Measurements from ENCODE around the gene KLF13.

DNA sequence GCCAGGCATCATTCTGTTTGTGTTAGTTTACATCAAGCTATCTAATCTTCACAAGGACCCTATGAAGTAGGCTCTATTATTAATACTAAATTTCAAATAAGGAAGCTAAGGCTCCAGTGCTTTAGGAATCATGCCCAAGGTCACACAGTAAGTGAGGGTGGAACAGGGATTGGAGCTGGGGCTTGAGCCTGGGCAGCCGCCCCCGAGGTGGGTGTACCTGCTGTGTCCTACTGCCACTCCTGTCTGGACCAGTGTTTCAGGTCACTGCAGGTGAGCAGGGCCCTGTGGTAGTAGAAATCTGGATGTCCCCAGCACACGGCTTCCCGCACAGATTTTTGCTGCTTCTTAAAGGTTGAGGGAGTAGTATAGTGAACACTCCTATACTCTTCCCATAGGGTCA lies 6.5 kb downstream of the KLF13 start:
- TF ChIP-seq, protein P1, sequence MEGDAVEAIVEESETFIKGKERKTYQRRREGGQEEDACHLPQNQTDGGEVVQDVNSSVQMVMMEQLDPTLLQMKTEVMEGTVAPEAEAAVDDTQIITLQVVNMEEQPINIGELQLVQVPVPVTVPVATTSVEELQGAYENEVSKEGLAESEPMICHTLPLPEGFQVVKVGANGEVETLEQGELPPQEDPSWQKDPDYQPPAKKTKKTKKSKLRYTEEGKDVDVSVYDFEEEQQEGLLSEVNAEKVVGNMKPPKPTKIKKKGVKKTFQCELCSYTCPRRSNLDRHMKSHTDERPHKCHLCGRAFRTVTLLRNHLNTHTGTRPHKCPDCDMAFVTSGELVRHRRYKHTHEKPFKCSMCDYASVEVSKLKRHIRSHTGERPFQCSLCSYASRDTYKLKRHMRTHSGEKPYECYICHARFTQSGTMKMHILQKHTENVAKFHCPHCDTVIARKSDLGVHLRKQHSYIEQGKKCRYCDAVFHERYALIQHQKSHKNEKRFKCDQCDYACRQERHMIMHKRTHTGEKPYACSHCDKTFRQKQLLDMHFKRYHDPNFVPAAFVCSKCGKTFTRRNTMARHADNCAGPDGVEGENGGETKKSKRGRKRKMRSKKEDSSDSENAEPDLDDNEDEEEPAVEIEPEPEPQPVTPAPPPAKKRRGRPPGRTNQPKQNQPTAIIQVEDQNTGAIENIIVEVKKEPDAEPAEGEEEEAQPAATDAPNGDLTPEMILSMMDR (IDR thresholded peaks at IDR 0.05 in 2 of 3, conservative IDR thresholded peaks at IDR 0.05 in 1 of 3; ENCODE audit: control insufficient read depth in 2 of 3, extremely low read depth in 1 of 3, insufficient read depth in 1 of 3, low read depth in 3 of 3, low read length in 3 of 3) = no peak
- TF ChIP-seq, protein P2, sequence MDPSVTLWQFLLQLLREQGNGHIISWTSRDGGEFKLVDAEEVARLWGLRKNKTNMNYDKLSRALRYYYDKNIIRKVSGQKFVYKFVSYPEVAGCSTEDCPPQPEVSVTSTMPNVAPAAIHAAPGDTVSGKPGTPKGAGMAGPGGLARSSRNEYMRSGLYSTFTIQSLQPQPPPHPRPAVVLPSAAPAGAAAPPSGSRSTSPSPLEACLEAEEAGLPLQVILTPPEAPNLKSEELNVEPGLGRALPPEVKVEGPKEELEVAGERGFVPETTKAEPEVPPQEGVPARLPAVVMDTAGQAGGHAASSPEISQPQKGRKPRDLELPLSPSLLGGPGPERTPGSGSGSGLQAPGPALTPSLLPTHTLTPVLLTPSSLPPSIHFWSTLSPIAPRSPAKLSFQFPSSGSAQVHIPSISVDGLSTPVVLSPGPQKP (IDR thresholded peaks at IDR 0.05; ENCODE audit: low read depth, low read length) = no peak
- TF ChIP-seq POLR2AphosphoS5 (IDR thresholded peaks at IDR 0.05; ENCODE audit: low read length) (no peak), POLR2A (IDR thresholded peaks at IDR 0.05; ENCODE audit: low read depth, low read length) (no peak), CEBPB (IDR thresholded peaks at IDR 0.05; ENCODE audit: borderline replicate concordance in 1 of 2, low read depth in 2 of 2, low read length in 2 of 2) (no peak), ZZZ3 (IDR thresholded peaks at IDR 0.05; ENCODE audit: control insufficient read depth, insufficient read length, low read depth) (no peak), GABPA (IDR thresholded peaks at IDR 0.05; ENCODE audit: low read depth) (no peak), ZNF274 (IDR thresholded peaks at IDR 0.05; ENCODE audit: insufficient read depth, insufficient read length) (no peak), SMAD1 (IDR thresholded peaks at IDR 0.05; ENCODE audit: low read depth, partially characterized antibody) (no peak), TCF7 (IDR thresholded peaks at IDR 0.05; ENCODE audit: borderline replicate concordance) (no peak), PBX3 (IDR thresholded peaks at IDR 0.05; ENCODE audit: insufficient replicate concordance, low read depth, low read length) (no peak)
